Activated CD8-positive, alpha-beta memory T cell treated with anti-CD3 and anti-CD28 coated beads, Interleukin-2, amount 50 U/mL, for 24 hours (primary cell): ENCODE measurements around the gene RELL2.
"Not testable (repeated sequence)": the region's sequence is repeated elsewhere in the genome, so short reads cannot be mapped to it uniquely, and the experiment has no call there.

ENCODE experiments used
- DNase-seq: peaks from one replicate; pipeline ENCODE4 v3.0.0-alpha.2; 2020; ENCODE audit errors: extremely low read depth

RELL2 gene, protein sequence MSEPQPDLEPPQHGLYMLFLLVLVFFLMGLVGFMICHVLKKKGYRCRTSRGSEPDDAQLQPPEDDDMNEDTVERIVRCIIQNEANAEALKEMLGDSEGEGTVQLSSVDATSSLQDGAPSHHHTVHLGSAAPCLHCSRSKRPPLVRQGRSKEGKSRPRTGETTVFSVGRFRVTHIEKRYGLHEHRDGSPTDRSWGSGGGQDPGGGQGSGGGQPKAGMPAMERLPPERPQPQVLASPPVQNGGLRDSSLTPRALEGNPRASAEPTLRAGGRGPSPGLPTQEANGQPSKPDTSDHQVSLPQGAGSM

GRCh38 chr5:141636413-141637122 lies at the start of gene RELL2, which contains the start of gene HDAC3:
TSS of gene RELL2 (plus strand) at chr5:141636997. CDS start at chr5:141638226, 1,229 bp downstream.
TSS of gene HDAC3 (minus strand) at chr5:141636849. CDS start at chr5:141636790, 59 bp downstream.
- DNase-seq: peak; percentile 77

DNA sequence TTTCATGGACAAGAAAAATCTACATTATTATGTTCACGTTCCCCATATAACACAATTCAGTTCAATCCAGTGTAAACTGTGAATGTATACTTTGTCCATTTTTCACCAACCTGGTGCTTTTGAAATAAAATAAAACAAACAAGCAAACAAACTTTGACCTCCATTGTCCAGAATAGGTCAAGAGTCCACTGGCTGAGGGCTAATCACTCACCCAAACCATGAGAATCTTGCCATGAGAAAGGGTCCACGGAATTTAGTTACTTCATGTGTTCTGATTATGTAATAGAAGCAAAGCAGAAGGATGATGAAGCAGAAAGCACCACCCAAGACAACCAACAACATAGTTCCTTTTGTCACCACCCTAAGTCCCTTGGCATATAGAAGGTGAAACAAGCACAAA lies 46.7 kb upstream of the RELL2 start:
- no peak for DNase-seq

DNA sequence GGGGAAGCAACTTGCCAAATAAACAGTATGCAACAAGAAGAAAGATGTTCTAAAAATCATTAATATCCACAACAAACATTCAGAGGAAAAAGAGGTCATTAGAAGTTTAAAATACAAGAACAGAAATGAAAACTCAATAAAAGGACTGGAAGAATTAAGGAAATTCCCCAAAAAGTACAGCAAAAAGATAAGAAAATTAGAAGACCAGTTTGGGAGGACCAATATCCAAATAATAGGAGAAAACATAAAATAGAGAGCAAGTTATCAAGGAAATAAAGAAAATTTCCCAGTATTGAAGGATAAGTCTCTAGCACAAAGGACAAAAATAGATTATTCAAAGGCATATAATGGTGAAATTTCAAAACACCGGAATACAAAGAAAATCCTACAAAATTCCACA lies 39.9 kb upstream of the RELL2 start:
- DNase-seq: no peak

- no peak for DNase-seq
These were observed 39.4 kb upstream of the RELL2 start for GRCh38 chr5:141597394-141597793.

DNA sequence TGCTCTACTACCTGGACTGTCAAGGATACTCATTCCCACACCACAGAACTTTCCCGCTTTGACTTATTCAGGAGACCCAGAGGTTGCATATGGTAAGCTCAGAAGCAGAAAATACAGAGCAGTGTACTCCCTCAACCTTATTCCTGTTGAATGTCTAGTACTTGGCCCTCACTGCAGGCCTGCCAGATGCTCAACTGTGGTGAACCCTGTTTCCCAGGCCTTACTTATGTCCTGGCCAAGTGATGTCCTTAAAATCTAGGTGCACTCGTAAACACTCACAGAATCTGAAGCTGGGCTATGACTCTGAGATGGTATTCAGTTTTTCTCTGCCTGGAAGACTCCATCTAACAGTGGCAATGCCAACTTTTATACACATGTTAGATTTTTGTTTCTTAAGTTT lies 39.0 kb upstream of the RELL2 start:
- DNase-seq: no peak

- DNase-seq: no peak
These were observed 38.1 kb upstream of the RELL2 start for GRCh38 chr5:141598391-141599345.

- DNase-seq: no peak
These were observed 34.2 kb upstream of the RELL2 start for GRCh38 chr5:141602606-141603005.

- no peak for DNase-seq
These were observed 32.7 kb upstream of the RELL2 start for GRCh38 chr5:141603923-141604717.

DNA sequence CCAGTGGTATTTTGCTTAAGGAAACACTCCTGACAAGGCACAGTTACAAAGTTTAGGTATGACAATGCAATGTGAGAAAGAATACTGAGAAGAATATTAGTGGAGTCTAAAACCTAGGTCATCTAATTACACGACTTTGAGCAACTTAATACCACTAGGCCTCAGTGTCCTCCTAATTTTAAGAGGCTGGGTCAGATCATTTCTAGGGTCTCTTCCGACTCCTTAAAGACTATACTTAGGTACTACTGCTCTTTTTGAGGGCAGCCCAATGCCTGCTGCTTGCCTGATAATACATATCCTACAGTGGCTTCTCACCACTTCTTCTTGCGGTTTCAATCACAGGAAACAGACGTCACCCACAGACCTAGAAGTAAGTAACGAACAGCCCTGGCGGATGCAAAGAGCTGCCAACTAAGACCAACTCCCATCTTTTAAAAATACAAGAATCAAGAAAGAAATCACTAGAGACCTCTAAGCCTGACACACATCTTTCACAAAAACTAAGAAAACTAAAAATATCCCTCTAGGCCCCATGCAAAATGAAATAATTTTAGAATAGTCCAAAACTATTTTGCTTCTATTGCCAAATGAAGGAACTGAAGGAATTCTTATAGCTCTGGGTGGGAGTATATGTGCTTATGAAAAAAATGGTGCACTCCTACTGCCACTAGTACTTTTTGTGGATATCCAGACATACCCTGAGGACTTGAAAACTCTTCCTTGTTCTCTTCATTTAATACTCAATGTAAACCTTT lies 31.1 kb upstream of the RELL2 start:
- DNase-seq: peak; percentile 48

DNA sequence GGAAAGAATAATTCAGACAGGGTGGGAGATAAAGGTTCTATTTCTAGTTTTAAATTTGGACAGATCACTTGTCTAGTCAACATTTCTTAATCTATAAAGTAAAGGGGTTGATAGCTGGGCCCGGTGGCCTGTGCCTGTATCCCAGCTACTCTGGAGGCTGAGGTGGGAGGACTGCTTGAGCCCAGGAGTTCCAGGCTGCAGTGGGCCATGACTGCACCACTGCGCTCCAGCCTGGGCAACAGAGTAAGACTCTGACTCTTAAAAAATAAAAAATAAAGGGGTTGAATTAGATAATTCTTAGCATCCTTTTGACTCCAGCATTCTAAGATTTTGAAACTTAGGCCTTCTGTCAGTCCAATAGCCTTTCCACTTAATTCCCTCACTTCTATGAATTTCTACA lies 28.8 kb upstream of the RELL2 start:
- no peak for DNase-seq

DNA sequence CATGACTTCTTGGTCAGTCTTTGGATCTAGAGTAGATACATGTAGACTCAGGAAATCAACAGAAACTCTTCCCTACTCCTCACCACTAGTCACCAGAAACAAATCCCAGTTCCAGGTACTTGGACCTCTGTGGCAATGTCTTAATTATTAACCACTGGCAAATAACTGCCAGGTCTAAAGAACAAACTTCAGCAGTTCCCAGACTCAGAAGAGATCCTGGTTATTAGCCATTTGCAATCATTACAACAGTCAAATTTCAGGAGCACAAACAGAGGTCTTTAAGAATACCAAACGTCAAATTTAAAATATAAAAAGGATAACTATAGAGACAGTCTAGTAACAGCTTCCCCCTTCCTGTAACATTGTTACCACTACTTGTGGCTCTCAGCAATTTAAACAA lies 28.2 kb upstream of the RELL2 start:
- no peak for DNase-seq

DNA sequence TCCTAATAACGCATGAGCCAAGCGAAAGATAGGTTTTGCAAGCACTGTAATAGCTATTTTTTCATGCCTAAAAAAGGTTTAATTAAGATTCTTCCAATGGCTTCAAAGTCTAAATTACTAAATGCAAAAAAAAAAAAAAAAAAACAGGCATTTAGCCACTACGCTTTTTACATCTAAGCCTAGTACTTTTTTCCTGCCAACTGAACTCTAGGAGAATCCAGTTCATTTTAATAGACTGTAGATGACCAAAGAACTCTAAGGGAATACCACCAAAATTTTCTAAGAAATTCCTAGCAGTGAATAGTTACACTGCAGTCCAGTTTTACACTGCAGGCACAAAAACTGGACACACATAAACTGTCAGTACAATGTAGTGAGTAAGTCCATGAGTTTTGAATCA lies 27.8 kb upstream of the RELL2 start:
- DNase-seq: no peak

- not testable (repeated sequence) for DNase-seq
These were observed 26.9 kb upstream of the RELL2 start for GRCh38 chr5:141609921-141610320.

GRCh38 chr5:141611289-141611688 lies 25.5 kb upstream of the RELL2 start:
- no peak for DNase-seq

DNA sequence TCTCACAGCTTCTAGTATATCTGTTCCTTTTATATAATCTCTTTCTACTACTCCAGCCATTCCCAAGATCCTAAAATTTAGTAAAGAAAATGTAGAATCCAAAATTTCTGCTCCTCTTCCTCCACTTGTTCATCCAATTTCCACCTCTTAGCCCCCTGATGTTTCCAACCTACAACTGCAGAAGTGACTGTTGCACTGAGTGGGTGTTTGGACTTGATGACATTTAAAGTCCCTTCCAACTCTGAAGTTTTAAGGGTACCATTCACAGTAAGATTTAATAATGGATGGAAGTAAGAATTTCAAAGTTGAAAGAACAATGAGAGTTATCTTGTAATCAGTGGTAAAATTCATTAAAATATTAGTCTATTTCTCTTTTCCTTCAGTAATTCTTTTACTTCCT lies 23.5 kb upstream of the RELL2 start:
- DNase-seq: no peak

DNA sequence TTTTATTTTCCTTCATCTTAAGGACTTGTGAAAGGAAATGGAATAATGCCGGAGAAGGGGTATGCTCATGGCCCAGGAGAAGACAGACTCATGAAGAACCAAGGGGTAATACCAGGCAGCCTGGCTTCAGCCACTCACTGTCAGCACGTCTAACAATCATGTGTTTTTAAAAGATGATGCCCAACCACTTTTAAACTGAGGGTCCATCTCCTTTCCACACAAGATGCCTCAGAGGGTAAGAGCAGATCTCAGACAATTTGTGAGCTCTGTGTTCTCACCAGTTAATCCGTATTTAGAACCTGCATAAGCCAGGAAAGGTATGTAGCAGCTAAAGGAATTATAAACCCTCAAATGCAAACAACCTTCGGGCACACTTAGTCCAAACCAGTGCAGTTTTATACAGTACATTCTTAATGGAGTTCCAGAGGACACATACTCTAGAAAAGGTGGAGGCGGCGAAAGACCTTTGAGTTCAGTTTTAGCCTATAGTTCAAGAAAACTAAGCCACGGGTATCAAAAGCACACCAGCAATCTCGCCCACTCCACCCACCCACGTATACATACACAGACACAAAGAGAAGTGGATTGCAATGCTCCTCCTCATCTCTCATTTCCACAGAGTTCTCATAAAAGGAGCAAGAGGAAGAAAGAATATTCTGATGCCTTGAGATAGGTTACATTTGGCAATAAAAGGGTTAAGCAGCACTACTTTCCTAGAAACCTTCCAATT lies 20.6 kb upstream of the RELL2 start:
- no peak for DNase-seq

GRCh38 chr5:141617128-141617527 lies 19.7 kb upstream of the RELL2 start:
- no peak for DNase-seq

GRCh38 chr5:141617682-141618029 lies 19.1 kb upstream of the RELL2 start:
- no peak for DNase-seq

GRCh38 chr5:141618030-141618803 lies 18.6 kb upstream of the RELL2 start:
- DNase-seq: peak; percentile 26
